Fibroblast of skin of scalp (primary cell): Measurements from ENCODE around the gene NTN3.
"Not testable (repeated sequence)": the region's sequence is repeated elsewhere in the genome, so short reads cannot be mapped to it uniquely, and the experiment has no call there.

Source experiments
- DNase-seq: peaks from one replicate; pipeline ENCODE4 v3.0.0-alpha.2; 2013

Gene NTN3

DNA sequence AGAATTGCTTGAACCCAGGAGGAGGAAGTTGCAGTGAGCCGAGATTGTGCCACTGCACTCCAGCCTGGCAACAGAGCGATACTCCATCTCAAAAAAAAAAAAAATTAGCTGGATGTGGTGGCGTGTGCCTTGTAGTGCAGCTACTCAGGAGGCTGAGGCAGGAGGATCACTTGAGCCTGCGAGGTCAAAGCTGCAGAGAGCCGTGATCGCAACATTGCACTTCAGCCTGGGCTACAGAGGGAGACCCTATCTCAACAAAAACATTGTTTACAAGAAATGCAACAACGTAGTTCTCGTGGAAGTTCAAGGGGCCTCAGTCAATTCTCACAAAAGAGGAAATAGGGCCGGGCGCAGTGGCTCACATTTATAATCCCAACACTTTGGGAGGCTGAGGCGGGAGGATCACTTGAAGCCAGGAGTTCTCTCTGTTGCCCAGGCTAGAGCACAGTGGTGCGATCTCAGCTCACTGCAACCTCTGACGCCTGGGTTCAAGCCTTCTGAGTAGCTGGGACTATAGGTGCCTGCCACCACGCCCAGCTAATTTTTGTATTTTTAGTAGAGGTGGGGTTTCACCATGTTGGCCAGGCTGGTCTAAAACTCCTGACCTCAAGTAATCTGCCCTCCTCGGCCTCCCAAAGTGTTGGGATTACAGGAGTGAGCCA lies 29.8 kb upstream of the NTN3 start:
- not testable (repeated sequence) for DNase-seq

DNA sequence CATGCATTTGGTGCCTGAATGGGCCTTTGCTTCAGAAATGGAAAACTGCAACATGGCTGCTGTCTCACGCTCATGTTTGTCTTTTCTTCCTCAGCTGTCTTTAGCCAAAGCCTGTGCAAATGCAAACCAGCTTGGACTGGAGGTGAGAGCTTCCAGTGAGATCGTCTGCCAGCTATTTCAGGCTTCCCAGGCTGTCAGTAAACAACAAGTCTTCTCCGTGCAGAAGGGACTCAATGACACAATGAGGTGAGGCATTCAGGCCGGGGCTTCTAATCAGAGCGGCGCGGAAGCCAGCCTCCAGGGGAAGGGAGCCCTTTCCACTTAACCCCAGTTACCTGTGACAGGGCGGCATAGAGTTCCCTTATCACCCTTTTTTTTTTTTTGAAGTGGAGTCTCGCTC lies 27.5 kb upstream of the NTN3 start:
- no peak for DNase-seq

DNA sequence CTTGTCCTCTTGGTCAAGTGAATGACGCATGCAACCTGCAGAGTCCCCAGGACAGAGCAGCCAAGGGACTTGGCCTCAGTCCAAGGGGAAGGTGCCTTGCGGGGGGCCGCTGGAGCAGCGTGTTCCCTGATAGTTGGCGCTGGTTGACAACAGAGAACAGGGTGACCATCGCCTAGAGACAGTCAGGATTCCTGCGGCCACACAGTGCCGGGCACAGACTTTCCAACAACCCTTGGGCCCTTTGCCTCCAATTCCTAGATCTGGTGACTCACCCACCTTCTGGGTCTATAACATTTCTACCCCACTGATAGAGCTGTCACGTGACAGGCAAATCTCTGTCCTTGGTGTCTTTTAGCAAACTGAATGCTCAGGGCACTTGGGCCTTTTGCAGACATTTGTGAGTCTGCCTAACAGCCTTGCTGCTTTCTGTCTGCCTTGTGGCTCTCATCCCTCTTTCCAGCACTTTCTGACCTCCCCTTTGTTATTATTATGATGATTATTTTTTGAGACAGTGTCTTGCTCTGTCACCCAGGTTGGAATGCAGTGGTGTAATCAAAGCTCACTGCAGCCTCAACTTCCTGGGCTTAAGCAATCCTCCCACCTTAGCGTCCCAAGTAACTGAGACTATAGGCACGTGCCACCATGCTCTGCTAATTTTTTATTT lies 23.0 kb upstream of the NTN3 start:
- DNase-seq, result no peak

DNA sequence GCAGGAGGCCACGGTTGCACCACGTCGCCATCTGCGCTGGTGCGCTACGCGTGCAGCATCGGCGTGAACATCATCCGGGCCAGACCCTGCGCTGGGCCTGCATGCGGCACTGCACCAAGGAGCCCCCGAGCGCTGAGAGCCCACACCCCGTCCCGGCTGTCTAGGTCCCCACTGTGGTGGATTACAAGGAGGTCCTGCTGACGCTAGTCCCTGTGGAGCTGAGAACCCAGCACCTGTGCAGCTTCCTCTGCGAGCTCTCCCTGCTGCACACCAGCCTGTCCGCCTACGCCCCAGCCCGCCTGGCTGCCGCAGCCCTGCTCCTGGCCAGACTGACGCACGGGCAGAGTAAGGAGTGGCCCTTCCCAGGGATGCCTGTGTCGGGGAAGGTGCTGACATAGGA lies 22.0 kb upstream of the NTN3 start:
- no peak for DNase-seq

DNA sequence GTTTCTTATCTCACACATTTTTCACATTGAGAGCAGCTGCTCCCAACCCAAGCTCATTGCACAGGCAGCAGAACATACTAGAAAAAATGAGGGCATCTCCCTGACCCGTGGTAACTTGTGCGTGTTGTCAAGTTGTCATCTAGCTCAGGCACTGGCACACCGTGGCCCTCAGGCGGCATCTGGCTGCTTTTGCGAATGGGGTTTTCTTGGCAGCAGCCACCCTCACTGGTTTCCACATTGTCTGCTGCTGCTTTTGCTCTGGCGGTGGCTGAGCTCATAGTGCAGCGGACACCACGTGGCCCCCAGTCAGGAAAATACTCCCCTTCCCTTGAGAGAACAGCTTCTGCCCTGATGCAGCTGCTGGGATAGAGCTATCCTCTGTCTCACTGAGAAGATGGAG lies 20.6 kb upstream of the NTN3 start:
- DNase-seq, result no peak

DNA sequence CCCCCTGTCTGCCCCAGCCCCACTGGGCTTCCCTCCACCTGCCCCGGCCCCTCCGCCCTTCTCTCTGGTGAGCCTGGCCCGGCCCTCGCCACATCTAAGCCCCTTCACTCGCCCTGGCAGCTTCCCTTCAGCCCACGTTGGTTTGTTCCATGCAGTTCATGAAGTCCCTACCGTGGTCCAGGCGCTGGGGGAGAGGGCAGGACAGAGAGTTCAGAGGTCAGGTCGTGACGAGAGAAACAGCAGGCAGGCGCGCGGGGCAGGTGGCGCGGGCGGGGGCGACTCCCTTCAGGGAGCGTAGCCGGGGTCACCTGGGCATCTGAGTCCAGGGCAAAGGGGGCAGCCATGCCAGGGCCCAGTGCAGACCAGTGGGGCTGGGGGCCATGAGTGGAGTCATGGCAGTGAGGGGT lies 20.1 kb upstream of the NTN3 start:
- DNase-seq, result no peak

DNA sequence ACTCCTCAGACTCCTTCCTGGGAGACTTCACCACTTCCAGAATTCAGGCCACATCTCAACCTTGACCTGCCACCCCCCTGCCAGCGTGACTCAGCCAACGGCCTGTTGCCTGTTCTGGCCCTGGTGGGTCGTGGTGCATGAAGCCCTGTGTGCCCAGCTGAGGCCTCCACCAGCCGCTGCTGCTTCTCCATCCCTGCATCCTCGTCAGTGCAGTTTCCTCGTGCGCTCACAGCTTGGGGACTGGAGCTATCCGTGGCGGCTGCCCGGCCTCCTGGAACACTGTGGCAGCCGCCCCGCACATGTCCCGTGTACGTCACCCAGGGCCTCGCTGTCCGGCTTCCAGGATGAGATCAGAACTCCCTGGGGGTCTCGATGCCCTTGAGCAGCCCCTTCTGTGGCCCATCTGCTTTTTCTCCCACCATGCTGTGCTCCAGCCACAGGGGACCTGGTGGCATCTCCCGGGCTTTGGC lies 19.2 kb upstream of the NTN3 start:
- no peak for DNase-seq

DNA sequence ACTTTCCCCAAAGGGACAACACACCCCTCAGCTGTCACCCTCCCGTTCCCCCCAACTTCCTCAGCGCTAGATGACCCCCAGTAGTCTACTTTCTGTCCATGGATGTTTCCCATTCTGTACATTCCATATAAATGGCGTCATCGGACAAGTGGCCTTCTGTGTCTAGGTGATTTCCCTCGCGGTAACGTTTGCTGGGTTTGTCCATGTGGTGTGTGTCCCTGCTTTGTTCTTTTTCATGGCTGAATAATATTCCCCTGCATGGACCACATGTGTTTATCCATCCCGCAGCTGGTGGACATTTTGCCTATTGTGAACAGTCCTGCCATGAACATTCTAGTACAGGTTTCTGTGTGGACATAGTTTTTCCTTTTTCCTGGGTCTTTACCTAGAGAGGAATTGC lies 18.4 kb upstream of the NTN3 start:
- DNase-seq, result no peak

DNA sequence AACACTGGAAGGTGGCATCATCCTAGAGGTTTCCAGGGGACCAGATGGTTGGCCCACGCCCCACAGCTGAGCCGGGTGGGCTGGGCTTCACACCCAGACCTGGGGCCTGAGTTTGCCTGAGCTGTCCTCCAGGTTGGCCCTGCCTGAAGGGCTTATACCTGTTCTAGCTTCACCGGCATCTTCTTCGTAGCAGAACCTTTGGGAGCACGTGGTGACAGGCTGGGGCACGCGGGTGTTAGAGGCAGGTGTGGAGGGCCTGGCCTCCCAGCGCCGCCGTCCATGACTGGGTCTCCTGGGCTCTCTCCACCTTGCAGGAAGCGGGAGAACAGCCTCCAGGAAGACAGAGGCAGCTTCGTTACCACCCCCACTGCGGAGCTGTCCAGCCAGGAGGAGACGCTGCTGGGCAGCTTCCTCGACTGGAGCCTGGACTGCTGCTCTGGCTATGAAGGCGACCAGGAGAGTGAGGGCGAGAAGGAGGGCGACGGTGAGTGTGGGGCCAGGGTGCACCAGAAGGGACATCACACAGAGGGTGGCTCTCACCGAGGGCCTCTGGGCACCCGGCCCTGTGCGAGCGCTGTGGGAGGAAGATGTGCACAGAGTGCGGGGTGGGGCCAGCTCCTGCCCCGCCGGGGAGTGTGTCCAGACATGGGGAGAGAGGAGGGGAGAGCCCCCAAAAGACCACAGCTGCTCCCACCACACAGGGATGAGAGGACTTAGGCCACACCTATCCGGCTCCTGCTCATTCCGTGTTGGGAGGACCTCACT lies 15.8 kb upstream of the NTN3 start:
- DNase-seq, result no peak

DNA sequence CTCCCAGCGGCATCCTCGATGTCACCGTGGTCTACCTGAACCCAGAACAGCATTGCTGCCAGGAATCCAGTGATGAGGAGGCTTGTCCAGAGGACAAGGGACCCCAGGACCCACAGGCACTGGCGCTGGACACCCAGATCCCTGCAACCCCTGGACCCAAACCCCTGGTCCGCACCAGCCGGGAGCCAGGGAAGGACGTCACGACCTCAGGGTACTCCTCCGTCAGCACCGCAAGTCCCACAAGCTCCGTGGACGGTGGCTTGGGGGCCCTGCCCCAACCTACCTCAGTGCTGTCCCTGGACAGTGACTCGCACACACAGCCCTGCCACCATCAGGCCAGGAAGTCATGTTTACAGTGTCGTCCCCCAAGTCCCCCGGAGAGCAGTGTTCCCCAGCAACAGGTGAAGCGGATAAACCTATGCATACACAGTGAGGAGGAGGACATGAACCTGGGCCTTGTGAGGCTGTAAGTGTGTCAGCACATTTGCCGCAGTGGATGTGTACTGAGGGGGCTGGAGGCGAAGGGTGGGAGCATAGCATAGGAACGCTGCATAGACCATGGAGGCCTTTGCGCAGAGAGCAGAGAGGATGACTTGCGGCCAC lies 14.4 kb upstream of the NTN3 start:
- no peak for DNase-seq

DNA sequence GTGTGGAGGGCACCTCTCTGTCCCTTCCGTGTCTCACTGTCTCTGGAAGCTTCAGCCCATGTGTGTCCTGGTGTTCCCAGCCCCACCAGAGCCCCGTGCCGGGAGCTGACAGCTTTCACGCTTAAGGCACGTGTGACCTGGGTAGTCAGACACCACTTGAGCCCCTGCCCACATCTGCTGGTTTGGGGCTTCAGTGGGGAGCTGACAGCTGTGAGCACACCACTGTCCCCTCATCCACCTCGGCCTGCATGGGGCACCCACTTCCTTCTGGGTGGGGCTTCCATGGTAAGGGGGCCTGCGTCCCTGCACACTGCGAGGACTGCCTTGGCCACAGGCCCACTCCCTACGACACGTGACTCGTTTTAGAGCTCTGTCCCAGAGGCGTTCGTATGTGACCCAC lies 13.8 kb upstream of the NTN3 start:
- no peak for DNase-seq

DNA sequence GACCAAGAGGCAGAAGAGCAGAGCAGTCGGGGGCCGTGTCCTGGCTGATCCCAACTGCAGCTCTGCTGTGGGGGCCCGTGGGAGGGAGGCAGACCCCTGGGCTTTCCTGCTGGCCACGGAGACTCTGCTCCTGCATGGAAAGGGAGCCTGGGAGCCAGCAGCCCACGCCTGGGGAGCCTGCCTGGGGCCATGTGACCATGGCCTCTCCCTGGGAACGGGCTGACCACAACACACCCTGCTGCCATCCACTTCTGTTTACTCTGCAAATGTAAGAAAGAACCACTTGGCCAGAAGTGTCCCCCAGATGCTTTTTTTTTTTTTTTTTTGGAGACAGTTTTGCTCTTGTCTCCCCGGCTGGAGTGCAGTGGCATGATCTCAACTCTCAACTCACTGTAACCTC lies 13.2 kb upstream of the NTN3 start:
- no peak for DNase-seq

DNA sequence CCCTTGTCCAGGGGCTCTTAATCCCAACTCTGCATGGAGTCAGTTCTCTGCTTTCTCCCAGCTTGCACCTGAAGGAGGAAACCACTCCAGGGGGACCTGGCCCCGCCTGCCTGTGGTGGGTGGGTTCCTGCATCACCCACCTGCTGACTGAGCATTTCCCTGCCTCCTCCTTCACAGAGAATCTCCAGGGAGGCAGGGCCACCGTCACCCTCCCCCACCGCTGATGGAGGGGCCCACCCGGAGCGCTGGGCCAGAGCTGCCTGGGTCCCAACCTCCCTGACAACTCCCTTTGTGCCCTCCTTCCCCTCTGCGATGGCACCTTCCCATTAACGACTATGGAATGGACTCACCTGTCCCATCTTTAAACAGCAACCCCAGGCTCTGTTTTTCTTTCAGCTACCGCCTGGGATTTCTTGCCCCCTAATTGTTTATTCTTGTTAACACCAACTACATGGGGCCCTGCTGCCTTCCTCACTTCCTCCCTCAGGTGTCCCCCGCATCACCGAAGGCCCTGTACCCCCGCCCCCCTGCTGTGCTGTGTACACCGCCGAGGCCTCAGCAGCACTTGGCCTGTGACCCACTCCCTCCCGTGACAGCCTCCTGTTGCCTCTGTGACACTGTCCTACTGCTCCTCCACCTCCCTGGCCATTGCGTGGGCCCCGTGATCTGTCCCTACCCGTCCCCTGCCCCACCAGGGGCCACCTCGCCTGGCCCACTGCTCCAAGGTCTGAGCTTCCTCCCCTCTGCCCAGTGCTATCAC lies 12.0 kb upstream of the NTN3 start:
- no peak for DNase-seq

DNA sequence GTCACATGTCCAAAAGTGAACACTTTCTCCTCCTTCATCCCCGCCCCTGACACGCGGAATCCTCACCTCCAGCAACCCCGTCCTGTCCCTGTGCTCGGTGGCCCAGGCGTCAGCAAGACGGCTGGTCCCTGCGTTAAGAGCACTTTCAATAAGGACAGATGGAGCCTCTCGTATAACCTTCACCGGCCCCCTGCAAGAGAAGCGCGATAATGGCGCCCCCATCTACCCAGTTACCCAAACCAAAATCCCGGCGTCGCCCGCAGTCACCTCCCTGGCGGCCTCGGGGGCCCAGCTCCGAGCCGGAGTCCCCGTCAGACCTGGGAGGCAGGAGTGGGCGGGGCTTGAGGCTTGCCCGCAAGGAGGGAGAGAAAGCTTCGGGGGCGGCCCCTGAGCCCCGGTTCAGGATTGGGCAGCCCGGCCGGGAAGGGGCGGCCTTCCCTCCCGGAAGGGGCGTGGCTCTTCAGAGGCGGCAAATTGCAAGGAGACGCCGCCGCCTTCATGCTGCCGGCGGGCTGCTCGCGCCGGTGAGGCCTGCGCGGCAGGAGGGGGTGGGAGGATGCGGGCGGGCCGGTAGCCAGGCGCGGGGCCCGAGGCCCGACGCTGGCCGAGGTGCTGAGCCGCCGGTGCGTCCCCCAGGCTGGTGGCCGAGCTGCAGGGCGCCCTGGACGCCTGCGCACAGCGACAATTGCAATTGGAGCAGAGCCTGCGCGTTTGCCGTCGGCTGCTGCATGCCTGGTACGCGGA lies 11.3 kb upstream of the NTN3 start, which contains the start of gene TEDC2:
TEDC2 (plus strand) TSS at position 463 of the 744 bp plus-strand sequence; CDS start at position 499, 36 bp downstream.
- DNase-seq, result peak; percentile 92

DNA sequence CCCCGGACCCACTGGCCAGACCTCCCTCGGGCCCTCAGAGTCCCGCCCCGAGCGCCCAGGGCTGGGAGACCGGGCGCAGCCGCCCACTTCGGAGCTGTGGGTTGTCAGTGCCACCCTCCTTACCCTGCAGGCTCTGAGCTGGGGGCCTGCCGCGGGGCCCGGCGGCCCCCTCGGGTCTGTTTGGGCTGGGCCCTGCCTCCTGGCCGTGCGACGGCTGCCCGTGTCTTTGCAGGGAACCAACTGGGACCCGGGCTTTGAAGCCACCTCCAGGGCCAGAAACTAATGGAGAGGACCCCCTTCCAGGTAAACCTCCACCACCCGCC lies 10.7 kb upstream of the NTN3 start:
- DNase-seq, result no peak

DNA sequence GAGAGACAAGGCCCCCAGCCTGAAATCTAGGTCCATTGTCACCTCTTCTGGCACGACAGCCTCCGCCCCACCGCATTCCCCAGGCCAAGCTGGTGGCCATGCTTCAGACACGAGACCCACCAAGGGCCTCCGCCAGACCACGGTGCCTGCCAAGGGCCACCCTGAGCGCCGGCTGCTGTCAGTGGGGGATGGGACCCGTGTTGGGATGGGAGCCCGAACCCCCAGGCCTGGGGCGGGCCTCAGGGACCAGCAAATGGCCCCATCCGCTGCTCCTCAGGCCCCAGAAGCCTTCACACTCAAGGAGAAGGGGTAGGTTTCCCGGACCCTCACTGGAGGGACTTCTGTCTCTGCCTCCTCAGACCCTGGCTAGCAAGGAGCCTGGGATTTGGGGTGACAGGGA lies 10.2 kb upstream of the NTN3 start:
- no peak for DNase-seq

DNA sequence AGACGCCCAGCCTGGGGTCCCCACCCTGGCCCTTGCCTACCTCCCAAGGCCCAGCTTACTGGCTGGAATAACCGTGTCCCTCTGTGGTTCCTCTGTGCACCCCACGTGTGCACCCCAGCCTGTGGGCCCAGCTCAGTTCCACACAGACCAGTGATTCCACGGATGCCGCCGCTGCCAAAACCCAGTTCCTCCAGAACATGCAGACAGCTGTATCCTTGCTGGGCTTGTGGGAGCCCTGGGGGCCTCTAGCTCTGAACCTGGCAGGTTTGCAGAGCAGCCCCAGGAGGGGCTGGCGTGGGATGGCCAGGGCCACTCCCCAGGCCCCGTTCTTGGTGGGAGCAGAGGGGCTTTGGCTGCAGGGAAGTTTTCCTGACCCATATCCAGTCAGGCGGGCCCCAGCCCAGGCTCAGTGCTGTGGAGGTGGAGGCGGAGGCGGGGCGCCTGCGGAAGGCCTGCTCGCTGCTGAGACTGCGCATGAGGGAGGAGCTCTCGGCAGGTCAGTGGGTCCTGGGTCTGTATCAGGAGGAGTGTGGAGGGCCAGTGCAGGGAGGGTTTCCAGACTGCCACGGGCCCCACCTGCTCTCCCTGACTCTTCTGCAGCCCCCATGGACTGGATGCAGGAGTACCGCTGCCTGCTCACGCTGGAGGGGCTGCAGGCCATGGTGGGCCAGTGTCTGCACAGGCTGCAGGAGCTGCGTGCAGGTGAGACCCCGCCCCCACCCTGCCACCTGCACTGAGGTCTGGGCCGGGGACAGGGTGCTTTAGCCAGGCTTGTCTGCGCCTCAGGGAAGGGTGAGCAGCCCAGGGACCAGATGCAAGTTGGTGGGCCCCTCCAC lies 8.8 kb upstream of the NTN3 start:
- no peak for DNase-seq

DNA sequence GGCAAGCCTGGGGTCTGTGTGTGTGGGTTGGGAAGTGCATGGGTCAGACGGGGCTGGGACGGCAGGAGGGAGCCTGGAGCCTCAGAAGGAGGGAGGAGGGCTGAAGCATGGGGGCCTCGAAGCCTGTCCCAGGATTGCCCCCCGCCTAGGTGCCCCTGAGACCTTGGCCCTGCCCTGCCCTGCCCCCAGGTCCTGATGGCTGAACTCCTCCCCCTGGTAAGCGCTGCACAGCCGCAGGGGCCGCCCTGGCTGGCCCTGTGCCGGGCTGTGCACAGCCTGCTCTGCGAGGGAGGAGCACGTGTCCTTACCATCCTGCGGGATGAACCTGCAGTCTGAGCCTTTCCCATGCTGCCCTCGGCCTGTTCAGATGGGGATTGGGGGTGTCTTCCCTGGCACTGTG lies 6.8 kb upstream of the NTN3 start:
- DNase-seq, result no peak

DNA sequence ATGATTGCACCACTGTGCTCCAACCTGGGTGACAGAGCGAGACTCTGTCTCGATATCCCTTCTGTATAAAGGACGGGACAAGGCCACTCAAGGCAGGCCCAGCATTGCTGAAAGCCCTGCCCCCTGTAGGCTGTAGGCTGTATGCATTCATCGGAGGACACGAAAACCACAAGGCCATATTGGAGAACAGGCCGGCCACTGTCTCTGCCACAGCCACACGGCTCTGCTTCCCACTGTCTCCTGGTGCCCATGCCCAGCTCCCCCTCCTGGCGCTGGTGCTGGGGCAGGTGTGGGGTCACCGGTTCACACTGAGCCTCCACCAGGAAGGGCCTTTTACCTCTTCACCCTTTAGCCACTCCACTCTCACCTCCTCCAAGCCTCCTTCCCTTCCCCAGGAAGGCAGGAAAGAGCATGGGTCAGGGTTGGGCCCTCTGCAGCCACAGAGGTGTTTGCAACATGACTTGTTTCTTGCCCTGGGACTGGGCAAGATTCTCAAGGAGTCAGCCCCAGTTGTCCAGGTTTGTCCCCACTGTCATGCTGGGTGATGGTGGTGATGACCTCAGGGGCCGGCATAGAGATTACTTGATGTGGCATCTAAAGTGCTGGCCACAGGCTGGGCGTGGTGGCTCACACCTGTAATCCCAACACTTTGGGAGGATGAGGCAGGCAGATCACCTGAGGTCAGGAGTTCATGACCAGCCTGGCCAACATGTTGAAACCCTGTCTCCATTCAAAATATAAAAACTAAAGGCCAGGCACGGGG lies 5.3 kb upstream of the NTN3 start:
- no peak for DNase-seq
